H1 (cell line): ENCODE measurements around the gene CX3CR1. TPM values are rescaled to one million over a fixed set of nuclear protein-coding genes. Genes with fewer than 3 reads are reported as not detected.

Experiments used
- CTCF ChIA-PET: fragments of 300-600 bp; sonication (Branson Sonifier 250); formaldehyde crosslinking; loops from one replicate; lab custom pipeline; 2021; ENCODE audit not compliant: partially characterized antibody; lab: Charles Lee
- POLR2A ChIA-PET: fragments of 300-600 bp; sonication (Branson Sonifier 250); formaldehyde crosslinking; loops from one replicate; lab custom pipeline; 2021; ENCODE audit warnings: inconsistent platforms; ENCODE audit not compliant: partially characterized antibody; lab: Charles Lee
- DNase-seq, 2 experiments: peaks; one replicate each; pipeline versions ENCODE4 v3.0.0 to v3.0.0-alpha.2; 2010 to 2022; ENCODE audit warnings: low spot score in 2 of 2, low read depth in 1 of 2, mixed read lengths in 1 of 2
- FAIRE-seq: peaks from 2 replicates; lab custom pipeline; 2011; peaks lifted over from hg19 to GRCh38; lab: Jason Lieb, UNC
- H2AFZ ChIP-seq: 2 replicates; pipeline ENCODE4 v1.8.1; 2012; ENCODE audit warnings: low read length, inconsistent platforms
- H2AK5ac ChIP-seq: 2 replicates; pipeline ENCODE4 v1.6.1; 2013; ENCODE audit warnings: low read depth, low read length
- H2BK120ac ChIP-seq: replicated peaks from 2 replicates; pipeline ENCODE3; 2013; ENCODE audit warnings: low read depth, low read length, inconsistent platforms
- H2BK12ac ChIP-seq: 2 replicates; pipeline ENCODE4 v1.6.1; 2013; ENCODE audit warnings: low read depth, low read length
- H2BK15ac ChIP-seq: 2 replicates; pipeline ENCODE4 v1.6.1; 2013; ENCODE audit warnings: low read length
- H2BK20ac ChIP-seq: 2 replicates; pipeline ENCODE4 v1.6.1; 2013; ENCODE audit warnings: low read length
- H2BK5ac ChIP-seq: 2 replicates; pipeline ENCODE4 v1.6.1; 2013; ENCODE audit warnings: low read depth, low read length
- H3K14ac ChIP-seq: 2 replicates; pipeline ENCODE4 v1.6.1; 2013; ENCODE audit warnings: inconsistent platforms; ENCODE audit not compliant: insufficient read length
- H3K18ac ChIP-seq: 2 replicates; pipeline ENCODE4 v1.6.1; 2013; ENCODE audit warnings: low read length; ENCODE audit errors: extremely low read depth
- H3K23ac ChIP-seq: 2 replicates; pipeline ENCODE4 v1.6.1; 2013; ENCODE audit warnings: inconsistent platforms; ENCODE audit not compliant: insufficient read length
- H3K23me2 ChIP-seq: 2 replicates; pipeline ENCODE4 v1.6.1; 2013; ENCODE audit warnings: low read depth, low read length
- H3K27ac ChIP-seq: 2 replicates; pipeline ENCODE4 v1.6.1; 2011; ENCODE audit warnings: low read depth, low read length, inconsistent platforms
- H3K27me3 ChIP-seq, 4 experiments: replicated peaks in 1 of 4; 1 replicate in 1 of 4; 2 replicates in 3 of 4; pipeline versions ENCODE4 v1.6.1 to v1.8.1; 2011 to 2013; ENCODE audit warnings: low read length in 3 of 4, mild to moderate bottlenecking in 3 of 4, inconsistent platforms in 2 of 4, mixed read lengths in 2 of 4, moderate library complexity in 1 of 4; ENCODE audit not compliant: control insufficient read depth in 3 of 4, insufficient read depth in 3 of 4; ENCODE audit errors: extremely low read depth in 1 of 4
- H3K36me3 ChIP-seq, 4 experiments: 2 replicates each; pipeline versions ENCODE4 v1.6.1 to v1.8.1; 2011 to 2013; ENCODE audit warnings: mild to moderate bottlenecking in 4 of 4, low read length in 3 of 4, moderate library complexity in 2 of 4, control low read depth in 1 of 4, inconsistent platforms in 1 of 4; ENCODE audit not compliant: insufficient read depth in 4 of 4, control insufficient read depth in 2 of 4
- H3K4ac ChIP-seq: replicated peaks from 2 replicates; pipeline ENCODE3; 2013; ENCODE audit warnings: low read length, low read depth, mixed read lengths, inconsistent platforms; ENCODE audit not compliant: insufficient read length
- H3K4me1 ChIP-seq, 4 experiments: replicated peaks in 1 of 4; 1 replicate in 1 of 4; 2 replicates in 3 of 4; pipeline versions ENCODE4 v1.6.1 to v1.8.1; 2011 to 2013; ENCODE audit warnings: low read length in 3 of 4, inconsistent platforms in 2 of 4, mixed read lengths in 1 of 4; ENCODE audit not compliant: insufficient read depth in 4 of 4, control insufficient read depth in 3 of 4
- H3K4me2 ChIP-seq, 2 experiments: 2 replicates each; pipeline versions ENCODE4 v1.6.1 to v1.8.1; 2011 to 2013; ENCODE audit warnings: low read depth in 2 of 2, low read length in 2 of 2, control low read depth in 1 of 2, inconsistent platforms in 1 of 2, mild to moderate bottlenecking in 1 of 2; ENCODE audit not compliant: insufficient read depth in 1 of 2
- H3K4me3 ChIP-seq, 4 experiments: fragments of 200-600, 300-600 bp in 1 of 4; sonication (generic), shearing (Covaris generic), sonication (Bioruptor Twin) in 1 of 4; 2 replicates each; pipeline versions ENCODE4 v1.5.1 to v1.8.1; 2011 to 2016; ENCODE audit warnings: low read length in 4 of 4, low read depth in 3 of 4, control low read depth in 2 of 4, inconsistent platforms in 2 of 4, mild to moderate bottlenecking in 2 of 4, mixed read lengths in 1 of 4, moderate library complexity in 1 of 4; ENCODE audit not compliant: insufficient read depth in 2 of 4; ENCODE audit errors: extremely low read depth in 1 of 4
- H3K56ac ChIP-seq: replicated peaks from 2 replicates; pipeline ENCODE3; 2013; ENCODE audit warnings: low read depth, mild to moderate bottlenecking, mixed read lengths, low read length, inconsistent platforms; ENCODE audit not compliant: insufficient read length
- H3K79me1 ChIP-seq: 2 replicates; pipeline ENCODE4 v1.6.1; 2013; ENCODE audit warnings: low read depth, low read length, control low read depth
- H3K79me2 ChIP-seq, 2 experiments: 2 replicates each; pipeline versions ENCODE4 v1.6.1 to v1.8.1; 2012 to 2013; ENCODE audit warnings: low read length in 2 of 2, mild to moderate bottlenecking in 2 of 2, inconsistent platforms in 1 of 2; ENCODE audit not compliant: insufficient read depth in 2 of 2, control insufficient read depth in 1 of 2
- H3K9ac ChIP-seq, 4 experiments: replicated peaks in 1 of 4; 1 replicate in 1 of 4; 2 replicates in 3 of 4; pipeline versions ENCODE4 v1.6.1 to v1.8.1; 2011 to 2013; ENCODE audit warnings: low read depth in 3 of 4, low read length in 3 of 4, control low read depth in 2 of 4, mild to moderate bottlenecking in 2 of 4, moderate library complexity in 2 of 4, inconsistent platforms in 1 of 4; ENCODE audit errors: extremely low read depth in 1 of 4
- H3K9me3 ChIP-seq, 2 experiments: 2 replicates each; pipeline versions ENCODE4 v1.6.1 to v1.8.1; 2012 to 2013; ENCODE audit warnings: mild to moderate bottlenecking in 2 of 2, moderate library complexity in 2 of 2, control low read depth in 1 of 2, inconsistent platforms in 1 of 2, low read depth in 1 of 2, low read length in 1 of 2, mixed read lengths in 1 of 2; ENCODE audit not compliant: insufficient read depth in 2 of 2
- H4K20me1 ChIP-seq, 2 experiments: replicated peaks in 1 of 2; 2 replicates each; pipeline versions ENCODE3 to v1.8.1; 2011 to 2013; ENCODE audit warnings: inconsistent platforms in 2 of 2, low read length in 2 of 2, mild to moderate bottlenecking in 1 of 2; ENCODE audit not compliant: insufficient read depth in 2 of 2, control insufficient read depth in 1 of 2
- H4K5ac ChIP-seq: 2 replicates; pipeline ENCODE4 v1.6.1; 2013; ENCODE audit warnings: low read length, low read depth, mixed read lengths, inconsistent platforms; ENCODE audit not compliant: insufficient read length
- H4K8ac ChIP-seq: 2 replicates; pipeline ENCODE4 v1.8.0; 2013; ENCODE audit warnings: mild to moderate bottlenecking, moderate library complexity, low read length, inconsistent platforms; ENCODE audit not compliant: insufficient read depth; ENCODE audit errors: extremely low read depth
- H4K91ac ChIP-seq: replicated peaks from 2 replicates; pipeline ENCODE3; 2013; ENCODE audit warnings: low read length, mixed read lengths, inconsistent platforms; ENCODE audit not compliant: insufficient read length
- CEBPB ChIP-seq: IDR thresholded peaks from 2 replicates; pipeline ENCODE4 v1.6.1; 2012; ENCODE audit warnings: low read depth, low read length
- CHD1 ChIP-seq: IDR thresholded peaks from 2 replicates; pipeline ENCODE4 v1.6.1; 2012; ENCODE audit warnings: low read depth, low read length, improper control_type of control experiment
- CHD2 ChIP-seq: IDR thresholded peaks from 2 replicates; pipeline ENCODE4 v1.6.1; 2012; ENCODE audit warnings: low read length, improper control_type of control experiment
- CREB1 ChIP-seq: IDR thresholded peaks from 2 replicates; pipeline ENCODE4 v1.6.1; 2012; ENCODE audit warnings: inconsistent platforms
- EGR1 ChIP-seq: IDR thresholded peaks from 2 replicates; pipeline ENCODE4 v1.6.1; 2011; ENCODE audit warnings: low read depth, low read length, borderline replicate concordance
- GABPA ChIP-seq: IDR thresholded peaks from 2 replicates; pipeline ENCODE4 v1.6.1; 2011; ENCODE audit warnings: mild to moderate bottlenecking, low read length, moderate library complexity, borderline replicate concordance; ENCODE audit not compliant: insufficient read depth
- HDAC2 ChIP-seq, 2 experiments: fragments of 300-600 bp in 1 of 2; sonication (generic) in 1 of 2; IDR thresholded peaks; 2 replicates each; pipeline ENCODE4 v1.6.1; 2011 to 2012; ENCODE audit warnings: low read depth in 2 of 2, low read length in 2 of 2, mild to moderate bottlenecking in 2 of 2, moderate library complexity in 2 of 2, borderline replicate concordance in 1 of 2, inconsistent platforms in 1 of 2
- POU5F1 ChIP-seq: IDR thresholded peaks from 2 replicates; pipeline ENCODE4 v1.6.1; 2011; ENCODE audit warnings: low read depth, mild to moderate bottlenecking, low read length, moderate library complexity
- RAD21 ChIP-seq, 2 experiments: IDR thresholded peaks in 1 of 2; conservative IDR thresholded peaks in 1 of 2; 2 replicates each; pipeline ENCODE4 v1.6.1; 2011; ENCODE audit warnings: low read depth in 2 of 2, low read length in 2 of 2, improper control_type of control experiment in 1 of 2, inconsistent platforms in 1 of 2, mild to moderate bottlenecking in 1 of 2, moderate library complexity in 1 of 2
- WGBS, 2 experiments: shearing (Covaris generic) in 1 of 2; methylation state at CpG; one replicate each; pipeline versions ENCODE4 v1.1.6 to v1.1.7; 2013 to 2015; ENCODE audit warnings: low lambda C conversion rate in 2 of 2, mixed read lengths in 2 of 2, inconsistent platforms in 1 of 2, low coverage in 1 of 2, missing lambda C conversion rate in 1 of 2; ENCODE audit not compliant: insufficient replicate concordance in 2 of 2, insufficient coverage in 1 of 2, insufficient read length in 1 of 2; ENCODE audit errors: extremely low coverage in 1 of 2, missing lambda C conversion rate in 1 of 2; 5-methylcytosine and 5-hydroxymethylcytosine counted together
- polyA plus RNA-seq, 7 experiments: library from polyadenylated mRNA; depleted of rRNA in 3 of 7; stranded (reverse) in 5 of 7; unstranded in 2 of 7; fragments of >200 nt in 5 of 7; fragments of 200-250 nt in 2 of 7; gene quantifications; 1 replicate in 5 of 7; 2 replicates in 1 of 7; 4 replicates in 1 of 7; pipeline versions ENCODE4 v1.2.1 to v1.2.3, GENCODE V29; 2011 to 2013; ENCODE audit warnings: missing spikeins in 2 of 7, mixed read lengths in 2 of 7
- total RNA-seq: library from RNA; stranded (reverse); fragmentation: NEBNext Ultra II Directional; extraction: Animal tissue kit (Norgen Biotek cat#: 25700); gene quantifications from 2 replicates; pipeline ENCODE4 v1.2.1, GENCODE V29; 2021
- TF ChIP-seq, protein P1 (sequence below): IDR thresholded peaks from 2 replicates; pipeline ENCODE4 v1.6.1; 2011; ENCODE audit warnings: low read depth, mild to moderate bottlenecking, low read length; ENCODE audit not compliant: insufficient read depth

Gene CX3CR1
- total and polyA plus RNA-seq, 2 of the 8 experiments (the other 6 are each of a cell fraction or from before 2014, with no cell fraction given), result 0.08 TPM; not detected in 1

DNA sequence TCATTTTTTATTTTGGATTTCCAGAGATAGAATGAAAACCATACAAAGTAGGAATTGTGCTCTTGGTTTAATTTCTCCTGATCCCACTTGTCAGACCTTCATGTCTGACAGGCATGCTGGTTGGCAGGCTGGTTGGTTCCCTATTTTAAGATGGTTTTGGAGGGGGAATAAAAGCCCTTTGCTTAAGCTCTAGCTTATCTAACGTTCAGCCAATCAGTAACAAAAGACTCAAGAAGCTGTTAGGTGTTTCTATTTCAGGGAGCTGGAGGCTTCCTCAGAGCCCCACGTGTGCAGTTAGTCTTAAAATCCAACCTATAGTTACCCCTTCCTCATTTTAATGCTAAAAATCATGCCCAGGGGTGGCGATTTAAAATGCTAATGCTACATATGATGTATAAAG is 47.0 kb downstream of the CX3CR1 start:
- Histone ChIP-seq H3K56ac (no peak overlapping the region), H2BK5ac (no peak overlapping the region), H2AFZ (no peak overlapping the region), H4K8ac (no peak overlapping the region), H2BK20ac (no peak overlapping the region), H3K23ac (no peak overlapping the region), H3K4me2 (no peak overlapping the region), H3K27ac (no peak overlapping the region), H3K4ac (no peak overlapping the region), H3K4me1 (no peaks in the 10 kb centered on the region), H2BK15ac (no peak overlapping the region), H3K36me3 (no peaks in the 10 kb centered on the region), H3K79me1 (no peaks in the 10 kb centered on the region), H3K27me3 (no peaks in the 10 kb centered on the region), H3K23me2 (0 out of 2 replicates have a peak, but pooled peaks cover 1% of the 10 kb centered on the region), H3K9me3 (no peaks in the 10 kb centered on the region), H3K9ac (no peak overlapping the region), H4K5ac (no peak overlapping the region), H3K4me3 (no peak overlapping the region), H2AK5ac (no peak overlapping the region), H2BK120ac (no peak overlapping the region), H2BK12ac (no peak overlapping the region), H4K20me1 (no peaks in the 10 kb centered on the region), H3K18ac (no peak overlapping the region), H3K14ac (no peak overlapping the region), H4K91ac (no peak overlapping the region), H3K79me2 (no peaks in the 10 kb centered on the region)
- no peak for DNase-seq
- no peak for FAIRE-seq
- ChIA-PET CTCF (interaction anchor here (1.0 to 1.4 kb wide), 5 partner anchors 31 to 108 kb away, joined by 3 to 6 read pairs (median 5); no protein-coding TSS in a partner anchor), POLR2A (no interaction called here)
- 59% methylated on average over 3 of the region's 3 CpGs; no CpG with 5 or more reads in 1 of the 2 experiments for WGBS, 2 experiments
- TF ChIP-seq CHD2 (no peak), RAD21 (IDR thresholded peaks at IDR 0.05 in 1 of 2, conservative IDR thresholded peaks at IDR 0.05 in 1 of 2; ENCODE audit: low read depth in 2 of 2, low read length in 2 of 2) (no peak), CHD1 (no peak), CEBPB (no peak), HDAC2 (IDR thresholded peaks at IDR 0.05; ENCODE audit: borderline replicate concordance in 1 of 2, low read depth in 2 of 2, low read length in 2 of 2) (no peak), GABPA (no peak), CREB1 (no peak), EGR1 (no peak), POU5F1 (no peak)
- TF ChIP-seq, protein P1, sequence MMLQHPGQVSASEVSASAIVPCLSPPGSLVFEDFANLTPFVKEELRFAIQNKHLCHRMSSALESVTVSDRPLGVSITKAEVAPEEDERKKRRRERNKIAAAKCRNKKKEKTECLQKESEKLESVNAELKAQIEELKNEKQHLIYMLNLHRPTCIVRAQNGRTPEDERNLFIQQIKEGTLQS, result no peak
